Keratinocyte (primary cell): Measurements from ENCODE around the gene MAP7D1. TPM values are rescaled to one million over a fixed set of nuclear protein-coding genes. Genes with fewer than 3 reads are reported as not detected.
"Not testable (repeated sequence)": the region's sequence is repeated elsewhere in the genome, so short reads cannot be mapped to it uniquely, and the experiment has no call there.

Experiments used
- DNase-seq: peaks from one replicate; pipeline ENCODE4 v3.0.0-alpha.2; 2011; ENCODE audit warnings: low read depth, missing footprints, low spot score
- FAIRE-seq: peaks from 2 replicates; lab custom pipeline; 2011; peaks lifted over from hg19 to GRCh38; lab: Jason Lieb, UNC
- H2AFZ ChIP-seq: 2 replicates; pipeline ENCODE4 v1.6.0; 2012; ENCODE audit warnings: low read length, control low read depth, inconsistent platforms; ENCODE audit not compliant: control insufficient read depth
- H3K27ac ChIP-seq: 2 replicates; pipeline ENCODE4 v1.5.1; 2011; ENCODE audit warnings: low read length; ENCODE audit not compliant: control insufficient read depth, insufficient read depth
- H3K27me3 ChIP-seq: 3 replicates; pipeline ENCODE4 v1.6.0; 2011; ENCODE audit warnings: low read length; ENCODE audit not compliant: control insufficient read depth, insufficient read depth; ENCODE audit errors: extremely low read depth
- H3K36me3 ChIP-seq, 2 experiments: 2 replicates in 1 of 2; 3 replicates in 1 of 2; pipeline ENCODE4 v1.5.1; 2011; ENCODE audit warnings: low read length in 2 of 2, mild to moderate bottlenecking in 1 of 2; ENCODE audit not compliant: control insufficient read depth in 2 of 2, insufficient read depth in 2 of 2; ENCODE audit errors: extremely low read depth in 1 of 2
- H3K4me1 ChIP-seq: 3 replicates; pipeline ENCODE4 v1.5.1; 2011; ENCODE audit warnings: low read length; ENCODE audit not compliant: control insufficient read depth, insufficient read depth; ENCODE audit errors: extremely low read depth
- H3K4me2 ChIP-seq: 3 replicates; pipeline ENCODE4 v1.6.0; 2011; ENCODE audit warnings: low read depth, low read length; ENCODE audit not compliant: control insufficient read depth, insufficient read depth; ENCODE audit errors: extremely low read depth
- H3K4me3 ChIP-seq, 3 experiments: fragments of 200-600 bp in 1 of 3; sonication (generic) in 1 of 3; 2 replicates in 2 of 3; 3 replicates in 1 of 3; pipeline ENCODE4 v1.5.1; 2011 to 2016; ENCODE audit warnings: low read length in 3 of 3, mild to moderate bottlenecking in 3 of 3, control low read depth in 2 of 3, inconsistent platforms in 1 of 3, low read depth in 1 of 3, mixed read lengths in 1 of 3, mixed run types in 1 of 3, moderate library complexity in 1 of 3; ENCODE audit not compliant: control insufficient read depth in 2 of 3, insufficient read depth in 2 of 3; ENCODE audit errors: extremely low read depth in 1 of 3
- H3K79me2 ChIP-seq: 2 replicates; pipeline ENCODE4 v1.6.0; 2012; ENCODE audit warnings: low read length; ENCODE audit not compliant: control insufficient read depth, insufficient read depth
- H3K9ac ChIP-seq: 3 replicates; pipeline ENCODE4 v1.6.0; 2011; ENCODE audit warnings: low read length; ENCODE audit not compliant: control insufficient read depth, insufficient read depth; ENCODE audit errors: extremely low read depth
- H3K9me1 ChIP-seq: 3 replicates; pipeline ENCODE4 v1.6.0; 2011; ENCODE audit warnings: low read length; ENCODE audit not compliant: control insufficient read depth, insufficient read depth; ENCODE audit errors: extremely low read depth
- H3K9me3 ChIP-seq: 2 replicates; pipeline ENCODE4 v1.5.1; 2012; ENCODE audit warnings: low read depth, low read length; ENCODE audit not compliant: control insufficient read depth
- H4K20me1 ChIP-seq: 3 replicates; pipeline ENCODE4 v1.6.0; 2011; ENCODE audit warnings: low read length; ENCODE audit not compliant: control insufficient read depth, insufficient read depth; ENCODE audit errors: extremely low read depth
- CTCF ChIP-seq, 3 experiments: IDR thresholded peaks in 1 of 3; conservative IDR thresholded peaks in 1 of 3; optimal IDR thresholded peaks in 1 of 3; 2 replicates in 2 of 3; 3 replicates in 1 of 3; pipeline versions ENCODE3 to v1.5.1; 2011; ENCODE audit warnings: low read length in 3 of 3, mild to moderate bottlenecking in 3 of 3, moderate library complexity in 2 of 3, control low read depth in 1 of 3, inconsistent platforms in 1 of 3; ENCODE audit not compliant: insufficient read depth in 2 of 3; ENCODE audit errors: extremely low read depth in 1 of 3
- EZH2 ChIP-seq: IDR thresholded peaks from one replicate; pipeline ENCODE4 v1.6.1; 2012; ENCODE audit warnings: inconsistent platforms, mild to moderate bottlenecking, low read length, moderate library complexity
- dilution Hi-C: fragments of 300-500 bp; cut with MboI; formaldehyde crosslinking; loops from one replicate; pipeline ENCODE4 v1.7.0; 2020; ENCODE audit warnings: low sequenced_read_pairs; ENCODE audit not compliant: extremely low pct_ligation_motif_present
- polyA plus RNA-seq, 5 experiments: library from polyadenylated mRNA; depleted of rRNA in 3 of 5; stranded (reverse) in 3 of 5; stranded (forward) in 1 of 5; unstranded in 1 of 5; fragments of >200 nt; gene quantifications; 1 replicate in 1 of 5; 2 replicates in 3 of 5; 3 replicates in 1 of 5; pipeline versions ENCODE4 v1.2.1 to v1.2.3, GENCODE V29; 2011 to 2012; ENCODE audit warnings: missing spikeins in 2 of 5, low read depth in 1 of 5, low replicate concordance in 1 of 5
- small RNA-seq, 3 experiments: library from RNA; depleted of rRNA; stranded (forward); fragments of <200 nt; gene quantifications; one replicate each; pipeline ENCODE3, GENCODE V24; 2012; ENCODE audit warnings: low read depth in 3 of 3, low replicate concordance in 1 of 3; ENCODE audit not compliant: insufficient read length in 3 of 3

The MAP7D1 gene
- polyA plus RNA-seq, 1 donor (not counting 4 experiments of a cell fraction or from before 2014, with no cell fraction given): 75.0 TPM

GRCh38 chr1:36225283-36225899 lies 69.4 kb downstream of the MAP7D1 start:
- H4K20me1 ChIP-seq: peaks cover 20% of the 10 kb centered on the region
- H3K4me3 ChIP-seq: peak overlapping the region; percentile 79 to 100 (median 100)
- peak overlapping the region; percentile 97 for H3K27ac ChIP-seq
- dilution Hi-C loops: no loop called here
- FAIRE-seq (no peak), DNase-seq (no peak)
- H3K4me1 ChIP-seq: peaks cover 15% of the 10 kb centered on the region
- H2AFZ ChIP-seq: no peak overlapping the region
- H3K9me3 ChIP-seq: no peaks in the 10 kb centered on the region
- peaks cover 8 to 12% of the 10 kb centered on the region in 2 experiments for H3K36me3 ChIP-seq
- no peaks in the 10 kb centered on the region for H3K27me3 ChIP-seq
- peaks cover 61% of the 10 kb centered on the region for H3K79me2 ChIP-seq
- peak overlapping the region; percentile 93 for H3K9ac ChIP-seq
- H3K9me1 ChIP-seq: no peaks in the 10 kb centered on the region
- peak overlapping the region; percentile 98 for H3K4me2 ChIP-seq
- TF ChIP-seq CTCF (optimal IDR thresholded peaks at IDR 0.05 in 1 of 3, IDR thresholded peaks at IDR 0.05 in 1 of 3, conservative IDR thresholded peaks at IDR 0.05 in 1 of 3; ENCODE audit: extremely low read depth in 1 of 3, insufficient read depth in 2 of 3, low read length in 3 of 3): no peak
- TF ChIP-seq EZH2: no peak

GRCh38 chr1:36230279-36230678 lies 74.3 kb downstream of the MAP7D1 start:
- H3K9me1 ChIP-seq, H3K4me3 ChIP-seq, H3K4me2 ChIP-seq, H2AFZ ChIP-seq, H3K9ac ChIP-seq, H3K27me3 ChIP-seq, dilution Hi-C loops, H3K9me3 ChIP-seq, H3K27ac ChIP-seq, DNase-seq, FAIRE-seq: not testable (repeated sequence)
- Histone ChIP-seq H3K4me1 (peaks cover 11% of the 10 kb centered on the region), H3K36me3 (peaks cover 10 to 13% of the 10 kb centered on the region in 2 experiments), H4K20me1 (peaks cover 22% of the 10 kb centered on the region), H3K79me2 (peaks cover 100% of the 10 kb centered on the region)

Small RNAs within 50 kb of the gene (small RNA-seq; reads per million reads assigned to genes)
- gene RN7SL131P: 0 reads per million in 3 experiments

Other genes with a start within 250 kb of the MAP7D1 start
- gene AGO3, start 225.1 kb upstream of the MAP7D1 start, polyA plus RNA-seq: 12.2 to 14.0 TPM (median 13.1 TPM) in 3 replicates
- 0.02 to 0.13 TPM (median 0.03 TPM) in 3 replicates for gene TEKT2, start 72.1 kb upstream of the MAP7D1 start, polyA plus RNA-seq
- gene ADPRS, start 67.3 kb upstream of the MAP7D1 start, polyA plus RNA-seq: 33.1 to 47.6 TPM (median 42.6 TPM) in 3 replicates
- gene COL8A2, start 30.9 kb upstream of the MAP7D1 start, polyA plus RNA-seq: 0.09 to 0.28 TPM (median 0.23 TPM) in 3 replicates
- gene TRAPPC3, start 6.7 kb upstream of the MAP7D1 start, polyA plus RNA-seq: 145 to 173 TPM (median 169 TPM) in 3 replicates
- gene THRAP3, start 68.3 kb downstream of the MAP7D1 start, polyA plus RNA-seq: 58.4 to 79.6 TPM (median 76.1 TPM) in 3 replicates
- gene SH3D21, start 150.2 kb downstream of the MAP7D1 start, polyA plus RNA-seq: 4.8 to 17.4 TPM (median 7.1 TPM) in 3 replicates
- gene EVA1B, start 167.5 kb downstream of the MAP7D1 start, polyA plus RNA-seq: 2.4 to 4.3 TPM (median 2.7 TPM) in 3 replicates
- 8.5 to 10.4 TPM (median 10.3 TPM) in 3 replicates for gene STK40, start 229.8 kb downstream of the MAP7D1 start, polyA plus RNA-seq
- gene LSM10, start 241.7 kb downstream of the MAP7D1 start, polyA plus RNA-seq: 41.3 to 67.8 TPM (median 45.3 TPM) in 3 replicates